Hepatocyte (in vitro differentiated cells): Measurements from ENCODE around the gene TMSB4X.

Experiments
- CTCF ChIP-seq: fragments of 200-600 bp; sonication (generic); IDR thresholded peaks from 2 replicates; pipeline ENCODE4 v1.5.1; 2016; ENCODE audit warnings: antibody characterized with exemption, mild to moderate bottlenecking; ENCODE audit not compliant: poor library complexity
- EZH2 ChIP-seq: fragments of 200-600 bp; sonication (generic); IDR thresholded peaks from 2 replicates; pipeline ENCODE4 v1.6.1; 2016; ENCODE audit warnings: antibody characterized with exemption, mild to moderate bottlenecking, borderline replicate concordance
- EZH2phosphoT487 ChIP-seq: fragments of 200-600 bp; sonication (generic); IDR thresholded peaks from one replicate; pipeline ENCODE4 v1.6.1; 2018; ENCODE audit warnings: antibody characterized with exemption, mild to moderate bottlenecking, low read depth, moderate library complexity; ENCODE audit not compliant: unreplicated experiment, severe bottlenecking

GRCh38 chrX:12992544-12993118 lies 17.7 kb downstream of the TMSB4X start:
- TF ChIP-seq CTCF (no peak), EZH2 (no peak), EZH2phosphoT487 (no peak)
